ENCODE results near the gene PCDHGA4.
"Not testable (repeated sequence)": the region's sequence is repeated elsewhere in the genome, so short reads cannot be mapped to it uniquely, and the experiment has no call there.

Gene PCDHGA4

GRCh38 chr5:141384471-141385267 is 29.8 kb downstream of the PCDHGA4 start:
- no peak for DNase-seq

GRCh38 chr5:141387557-141388311 is 32.9 kb downstream of the PCDHGA4 start, which contains the start of gene PCDHGB4:
TSS of gene PCDHGB4 (plus strand) at chr5:141387698. CDS start at chr5:141387885, 187 bp downstream.
- DNase-seq = not testable (repeated sequence)

- no peak for DNase-seq
Measured at GRCh38 chr5:141388661-141389060, 33.8 kb downstream of the PCDHGA4 start.

GRCh38 chr5:141389153-141390042 is 34.6 kb downstream of the PCDHGA4 start:
- DNase-seq = no peak

- no peak for DNase-seq
Measured at GRCh38 chr5:141392429-141393198, 37.8 kb downstream of the PCDHGA4 start, which contains the start of gene PCDHGA8. TSS of gene PCDHGA8 (plus strand) at chr5:141392633. CDS start at chr5:141392814, 181 bp downstream.

GRCh38 chr5:141393267-141393666 is 38.4 kb downstream of the PCDHGA4 start:
- DNase-seq = no peak

GRCh38 chr5:141394401-141395187 is 39.8 kb downstream of the PCDHGA4 start:
- DNase-seq = not testable (repeated sequence)

GRCh38 chr5:141397756-141398551 is 43.1 kb downstream of the PCDHGA4 start, which contains the start of gene PCDHGB5:
TSS of gene PCDHGB5 (plus strand) at chr5:141397947. CDS start at chr5:141398128, 181 bp downstream.
- not testable (repeated sequence) for DNase-seq

- DNase-seq = no peak
Measured at GRCh38 chr5:141398608-141399007, 43.8 kb downstream of the PCDHGA4 start.

GRCh38 chr5:141399555-141400258 is 44.9 kb downstream of the PCDHGA4 start:
- DNase-seq = no peak

GRCh38 chr5:141402553-141403243 is 47.9 kb downstream of the PCDHGA4 start, which contains the start of gene PCDHGA9:
TSS of gene PCDHGA9 (plus strand) at chr5:141402778. CDS start at chr5:141402953, 175 bp downstream.
- DNase-seq = no peak

- no peak for DNase-seq
Measured at GRCh38 chr5:141403387-141403786, 48.6 kb downstream of the PCDHGA4 start.

Data from activated CD8-positive, alpha-beta memory T cell treated with anti-CD3 and anti-CD28 coated beads, Interleukin-2, amount 50 U/mL, for 4 hours (primary cell).